IPS-NIHi7 (cell line): ENCODE measurements around the gene CHD9NB.
"Not testable (repeated sequence)": the region's sequence is repeated elsewhere in the genome, so short reads cannot be mapped to it uniquely, and the experiment has no call there.

Source experiments
- DNase-seq: peaks from one replicate; pipeline ENCODE4 v3.0.0; 2012; ENCODE audit warnings: mixed read lengths; ENCODE audit errors: extremely low spot score

The CHD9NB gene

GRCh38 chr16:53057658-53058057 is 5.0 kb upstream of the CHD9NB start:
- DNase-seq = no peak

GRCh38 chr16:53056392-53056881 is 3.7 kb upstream of the CHD9NB start:
- DNase-seq = no peak

DNA sequence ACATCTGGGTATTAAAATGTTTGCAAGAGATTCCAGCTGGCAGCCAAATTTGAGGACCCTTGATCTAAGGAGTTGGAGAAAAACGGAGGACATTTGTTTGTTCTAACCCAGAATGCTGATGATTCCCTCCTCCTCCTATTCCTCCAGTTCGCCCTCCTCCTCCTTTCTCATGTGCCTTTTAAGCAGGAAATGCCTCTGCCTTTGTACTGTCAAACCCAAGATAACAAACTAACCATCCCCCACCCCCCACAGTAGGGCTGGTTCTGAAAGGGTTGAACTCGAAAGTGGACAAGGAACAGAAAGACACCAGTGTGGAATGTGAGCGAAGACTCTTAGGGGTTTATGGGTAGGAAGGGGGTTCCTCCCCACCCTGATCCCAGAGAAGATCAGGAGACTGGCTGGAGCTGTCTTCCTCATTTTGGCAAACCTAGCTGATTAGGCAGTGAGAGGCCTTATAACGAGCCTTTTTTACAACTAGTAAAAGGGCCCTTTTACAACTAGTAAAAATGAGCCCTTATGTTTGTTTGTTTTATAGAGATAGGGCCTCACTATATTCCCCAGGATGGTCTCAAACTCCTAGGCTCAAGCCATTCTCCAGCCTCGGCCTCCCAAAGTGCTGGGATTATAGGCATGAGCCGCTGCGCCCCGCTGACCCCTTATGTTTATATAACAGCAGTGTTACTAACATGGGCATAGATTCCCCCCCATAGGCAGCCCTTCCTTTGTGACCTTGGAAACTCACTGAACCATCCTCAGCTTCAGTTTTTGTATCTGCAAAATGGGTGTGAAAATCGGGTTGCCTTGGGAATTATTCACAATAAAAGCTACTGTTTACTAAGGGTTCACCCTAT is 3.1 kb upstream of the CHD9NB start:
- peak; percentile 63 for DNase-seq

DNA sequence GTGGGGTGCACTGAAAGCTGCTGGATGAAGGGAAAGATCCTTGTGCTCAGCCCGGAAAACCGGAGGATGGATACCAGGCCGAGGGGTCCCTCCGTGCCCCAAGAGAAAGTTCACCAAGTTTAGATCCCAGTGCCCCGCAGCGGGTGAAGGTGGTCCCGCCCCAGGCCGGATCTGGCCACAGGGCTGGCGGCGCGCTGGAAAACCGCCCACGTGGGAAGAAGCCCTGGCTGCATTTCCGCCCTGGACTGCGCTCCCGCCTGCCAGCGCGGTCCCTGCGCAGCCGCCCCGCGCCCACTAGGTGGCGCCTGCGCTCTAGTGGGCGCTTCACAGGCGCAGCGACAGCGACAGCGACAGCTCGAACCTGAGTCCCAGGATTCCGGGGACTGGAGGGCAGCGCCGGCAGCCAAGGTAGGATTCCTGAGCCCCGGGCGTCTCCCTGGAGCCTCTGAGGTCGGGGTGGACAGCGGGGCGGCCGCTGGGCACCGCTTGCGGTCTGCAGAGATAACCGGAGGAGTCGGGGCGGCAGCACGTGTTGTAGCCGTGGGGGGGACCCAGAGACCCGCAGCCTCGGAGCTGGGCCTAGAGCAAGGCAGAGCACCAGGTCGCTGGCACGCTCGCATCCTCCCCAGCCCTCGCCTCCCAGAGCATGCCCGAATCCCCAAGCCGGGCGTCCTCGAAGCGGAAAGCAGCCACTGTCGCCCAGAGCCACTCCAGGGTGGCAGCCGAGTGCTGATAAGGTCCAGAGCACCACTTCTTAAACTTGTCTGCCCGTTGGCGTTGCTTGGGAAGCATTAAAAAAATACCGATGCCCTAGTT is 2.2 kb upstream of the CHD9NB start, which contains the start of gene CHD9:
TSS of gene CHD9 (plus strand) at position 322 of the 816 bp plus-strand sequence. CDS start 101,099 bp downstream, outside the sequence.
- peak; percentile 92 for DNase-seq

GRCh38 chr16:53053967-53054669 is 1.4 kb upstream of the CHD9NB start:
- no peak for DNase-seq

- not testable (repeated sequence) for DNase-seq
Observed at GRCh38 chr16:53051255-53051654, 1.4 kb downstream of the CHD9NB start.

- DNase-seq = no peak
Observed at GRCh38 chr16:53048139-53048915, 4.4 kb downstream of the CHD9NB start.

- not testable (repeated sequence) for DNase-seq
Observed at GRCh38 chr16:53047515-53047914, 5.2 kb downstream of the CHD9NB start.

DNA sequence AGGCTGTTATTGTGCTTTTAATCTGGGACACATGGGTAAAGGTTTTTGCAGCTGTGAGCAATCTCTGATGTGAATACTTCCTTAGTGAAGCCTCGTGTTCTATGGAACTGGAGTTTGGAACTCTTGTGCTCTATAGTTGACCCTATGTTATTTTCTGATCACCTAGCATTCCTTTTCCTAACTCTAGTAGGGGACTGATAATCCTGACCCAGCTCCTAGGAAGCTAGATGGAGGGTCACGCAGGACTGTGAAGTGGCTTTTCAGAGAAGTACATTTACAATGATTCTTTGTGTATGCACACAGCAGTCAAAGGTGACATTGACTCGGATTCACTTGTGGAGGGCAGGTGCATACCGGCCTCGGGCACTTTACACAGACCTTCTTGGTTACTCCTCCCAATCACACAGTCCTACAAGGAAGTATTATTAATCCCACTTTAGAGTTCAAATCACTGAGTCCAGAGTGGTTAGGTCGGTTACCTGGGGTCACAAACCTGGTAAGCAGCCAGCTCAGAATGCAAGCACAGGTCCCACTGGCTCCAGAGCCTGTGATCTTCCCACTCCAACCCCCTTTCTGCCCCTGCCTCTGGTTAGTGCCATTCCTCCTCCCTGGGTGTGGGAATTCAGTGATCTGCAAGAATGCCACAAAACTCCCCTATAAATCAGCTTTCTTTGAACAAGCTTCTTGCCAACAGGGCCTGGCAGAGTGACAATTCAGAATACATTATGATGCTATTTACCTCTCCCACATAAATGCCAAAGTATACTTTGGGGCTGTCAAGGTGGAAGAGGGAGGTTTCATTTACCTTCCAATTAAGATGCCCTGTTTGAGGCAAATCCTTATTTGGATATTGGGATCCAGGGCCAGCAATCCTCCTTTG is 7.1 kb downstream of the CHD9NB start:
- DNase-seq = no peak

GRCh38 chr16:53043986-53044601 is 8.6 kb downstream of the CHD9NB start:
- DNase-seq = peak; percentile 80

- DNase-seq = no peak
Observed at GRCh38 chr16:53043428-53043831, 9.3 kb downstream of the CHD9NB start.

GRCh38 chr16:53042235-53042701 is 10.4 kb downstream of the CHD9NB start:
- no peak for DNase-seq

- DNase-seq = peak; percentile 48
Observed at GRCh38 chr16:53041320-53042051, 11.2 kb downstream of the CHD9NB start.

DNA sequence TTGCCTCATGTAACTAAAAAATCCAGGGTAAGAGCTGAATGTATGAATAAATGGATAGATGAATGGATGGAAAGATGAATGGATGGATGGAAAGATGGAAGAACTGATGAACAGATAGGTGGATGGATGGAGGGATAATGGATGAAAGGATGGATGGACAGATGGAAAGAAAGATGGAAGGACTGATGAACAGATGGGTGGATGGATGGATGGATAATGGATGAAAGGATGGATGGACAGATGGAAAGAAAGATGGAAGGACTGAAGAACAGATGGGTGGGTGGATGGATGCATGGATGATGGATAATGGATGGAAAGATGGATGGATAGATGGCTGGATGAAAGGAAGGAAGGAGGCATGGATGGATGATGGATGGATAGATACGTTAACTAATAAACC is 11.9 kb downstream of the CHD9NB start:
- no peak for DNase-seq

DNA sequence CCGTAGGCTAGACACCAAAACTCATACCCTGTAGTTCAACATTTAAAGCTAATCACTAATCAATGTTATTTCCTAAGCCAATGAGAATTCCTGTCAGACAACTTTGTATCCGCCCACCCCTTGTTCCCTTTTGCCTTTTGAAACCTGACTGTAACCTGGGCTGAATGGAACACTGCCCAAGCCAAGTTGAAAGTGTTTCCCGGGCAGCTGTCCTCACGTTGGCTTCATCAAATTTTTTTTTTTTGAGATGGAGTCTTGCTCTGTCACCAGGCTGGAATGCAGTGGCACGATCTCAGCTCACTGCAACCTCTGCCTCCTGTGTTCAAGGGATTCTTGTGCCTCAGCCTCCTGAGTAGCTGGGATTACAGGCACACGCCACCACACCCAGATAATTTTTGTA is 16.0 kb downstream of the CHD9NB start:
- DNase-seq = not testable (repeated sequence)

DNA sequence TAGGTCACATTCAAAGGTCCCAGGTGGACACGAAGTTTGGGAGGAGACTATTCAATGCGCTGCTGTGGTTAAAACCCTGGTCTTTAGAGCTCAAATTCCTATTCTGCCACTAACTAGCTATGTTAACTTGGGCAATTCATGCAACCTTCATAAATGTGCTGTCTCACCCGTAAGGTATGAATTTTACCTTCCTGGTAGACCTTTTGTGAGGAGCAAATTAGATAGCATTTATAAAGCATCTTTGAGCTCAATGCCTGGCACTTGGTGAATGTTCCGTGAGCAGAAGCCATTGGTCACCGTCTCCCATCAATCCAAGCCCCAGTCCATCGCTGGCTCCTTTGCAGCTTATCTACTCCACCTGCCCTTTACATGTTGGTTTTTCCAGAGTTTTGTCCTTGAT is 16.6 kb downstream of the CHD9NB start:
- no peak for DNase-seq

DNA sequence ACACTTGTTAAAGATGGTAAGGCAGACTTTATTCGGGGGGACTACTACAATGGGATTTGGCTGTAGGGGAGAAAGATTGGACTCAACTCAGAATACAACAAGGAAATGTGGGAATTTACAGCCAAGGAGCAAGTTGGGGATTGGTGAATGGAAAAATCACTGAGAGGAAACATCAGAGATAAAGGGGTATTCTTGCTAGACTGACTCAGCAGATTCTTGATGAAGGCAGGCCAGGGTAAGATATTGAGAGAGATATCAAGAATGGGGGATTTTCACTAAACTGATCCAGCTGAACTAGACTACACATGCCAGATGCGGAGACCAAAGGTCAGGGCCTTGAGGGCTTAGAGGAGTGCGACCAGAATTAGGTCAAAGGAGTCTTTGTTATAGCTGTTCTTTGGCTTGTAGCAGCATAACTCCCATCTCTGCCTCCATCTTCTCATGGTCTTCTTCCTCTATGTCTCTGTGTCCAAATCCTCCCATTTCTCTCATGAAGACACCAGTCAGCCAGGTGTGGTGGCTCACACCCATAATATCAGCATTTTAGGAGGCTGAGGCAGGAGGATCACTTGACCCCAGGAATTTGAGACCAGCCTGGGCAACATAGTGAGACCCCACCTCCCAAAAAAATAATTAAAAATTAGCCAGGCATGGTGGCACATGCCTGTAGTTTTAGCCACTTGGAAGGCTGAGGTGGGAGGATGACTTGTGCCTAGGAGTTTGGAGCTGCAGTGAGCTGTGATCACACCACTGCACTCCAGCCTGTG is 17.3 kb downstream of the CHD9NB start:
- no peak for DNase-seq

- no peak for DNase-seq
Observed at GRCh38 chr16:53034306-53034705, 18.4 kb downstream of the CHD9NB start.
